Tibial nerve (tissue), 4 donors: ENCODE data around the gene TP53TG3E.
"Not testable (repeated sequence)": the region's sequence is repeated elsewhere in the genome, so short reads cannot be mapped to it uniquely, and the experiment has no call there.

Experiments used
- CTCF ChIP-seq, 5 experiments: fragments of 200-600 bp in 3 of 5; fragments of 450-650 bp in 2 of 5; sonication (generic) in 3 of 5; IDR thresholded peaks; one replicate each; pipeline ENCODE4 v1.5.1; 2016 to 2019; ENCODE audit warnings: antibody characterized with exemption in 5 of 5, mild to moderate bottlenecking in 3 of 5, moderate library complexity in 2 of 5
- EP300 ChIP-seq, 2 donors: sonication (generic); formaldehyde crosslinking; IDR thresholded peaks; one replicate each; pipeline ENCODE4 v1.6.1; 2017; ENCODE audit warnings: antibody characterized with exemption in 2 of 2, mild to moderate bottlenecking in 1 of 2
- POLR2A ChIP-seq, 2 donors: fragments of 450-650 bp; IDR thresholded peaks; one replicate each; pipeline ENCODE4 v1.6.1; 2017; ENCODE audit warnings: antibody characterized with exemption in 2 of 2, mild to moderate bottlenecking in 2 of 2, moderate library complexity in 2 of 2

GRCh38 chr16:33337627-33338542, 33.8 kb downstream of the TP53TG3E start:
- TF ChIP-seq POLR2A, CTCF, EP300 (IDR thresholded peaks at IDR 0.05): not testable (repeated sequence)
